Measurements from ENCODE around the gene ZMYND8. TPM values are rescaled to one million over a fixed set of nuclear protein-coding genes. Genes with fewer than 3 reads are reported as not detected.

Gene ZMYND8
- total RNA-seq, 3 donors from 2014 or later (not counting 1 experiment from before 2014, with no cell fraction given) = 57.6 to 72.6 (median 69.8) TPM

- no peak for ATAC-seq
- no peaks in the 10 kb centered on the region for H3K9me3 ChIP-seq (ENCODE audit: control insufficient read depth, insufficient read depth, low read length)
- peaks cover 7% of the 10 kb centered on the region for H3K4me1 ChIP-seq (ENCODE audit: control insufficient read depth, insufficient read depth, low read length)
- Mint-ChIP-seq H3K4me3 (no peak overlapping the region), H3K36me3 (peaks cover 7% of the 10 kb centered on the region), H3K27me3 (ENCODE audit: low read depth in 2 of 2) (no peaks in the 10 kb centered on the region), H3K27ac (peak overlapping the region; percentile 25 to 38), H3K9me3 (no peaks in the 10 kb centered on the region), H3K4me1 (peaks cover 15 to 16% of the 10 kb centered on the region in 2 donors)
- no peaks in the 10 kb centered on the region for H3K27me3 ChIP-seq (ENCODE audit: control insufficient read depth, insufficient read depth, low read length)
- TF ChIP-seq CTCF (IDR thresholded peaks at IDR 0.05) = no peak
- no peak for DNase-seq
- H3K4me3 ChIP-seq (ENCODE audit: low read length) = no peak overlapping the region
- intact Hi-C loops (cut with micrococcal nuclease) = no loop called here
- WGBS (ENCODE audit: insufficient coverage) = 89% methylated on average over 4 of the region's 4 CpGs
- peaks cover 54% of the 10 kb centered on the region for H3K36me3 ChIP-seq (ENCODE audit: control insufficient read depth, insufficient read depth, low read length)
- no peak overlapping the region for H3K27ac ChIP-seq (ENCODE audit: low read length)
These were observed 56.4 kb downstream of the ZMYND8 start for GRCh38 chr20:47300071-47300470.

- 97% methylated on average over 7 of the region's 8 CpGs for WGBS (ENCODE audit: insufficient coverage)
- Histone ChIP-seq H3K4me1 (ENCODE audit: control insufficient read depth, insufficient read depth, low read length) (no peaks in the 10 kb centered on the region), H3K27ac (ENCODE audit: low read length) (no peak overlapping the region), H3K4me3 (ENCODE audit: low read length) (no peak overlapping the region), H3K9me3 (ENCODE audit: control insufficient read depth, insufficient read depth, low read length) (no peaks in the 10 kb centered on the region), H3K36me3 (ENCODE audit: control insufficient read depth, insufficient read depth, low read length) (peaks cover 61% of the 10 kb centered on the region), H3K27me3 (ENCODE audit: control insufficient read depth, insufficient read depth, low read length) (no peaks in the 10 kb centered on the region)
- Mint-ChIP-seq H3K36me3 (peaks cover 7% of the 10 kb centered on the region), H3K4me3 (no peak overlapping the region), H3K27ac (peak overlapping the region in 1 of 2 donors; percentile 30), H3K4me1 (peaks cover 13% of the 10 kb centered on the region in 2 donors), H3K9me3 (no peaks in the 10 kb centered on the region), H3K27me3 (ENCODE audit: low read depth in 2 of 2) (no peaks in the 10 kb centered on the region)
- intact Hi-C loops (cut with micrococcal nuclease) = no loop called here
- DNase-seq = no peak
- no peak for ATAC-seq
- TF ChIP-seq CTCF (IDR thresholded peaks at IDR 0.05) = no peak
These were observed 57.9 kb downstream of the ZMYND8 start for GRCh38 chr20:47298624-47299023.

GRCh38 chr20:47297746-47298145, 58.8 kb downstream of the ZMYND8 start:
- no peak for ATAC-seq
- no peaks in the 10 kb centered on the region for H3K27me3 Mint-ChIP-seq (ENCODE audit: low read depth in 2 of 2)
- H3K4me3 Mint-ChIP-seq = no peak overlapping the region
- no peaks in the 10 kb centered on the region for H3K9me3 Mint-ChIP-seq
- H3K27me3 ChIP-seq (ENCODE audit: control insufficient read depth, insufficient read depth, low read length) = no peaks in the 10 kb centered on the region
- DNase-seq = no peak
- peak overlapping the region in 1 of 2 donors; percentile 30 for H3K27ac Mint-ChIP-seq
- no peak overlapping the region for H3K27ac ChIP-seq (ENCODE audit: low read length)
- H3K36me3 Mint-ChIP-seq = peaks cover 7% of the 10 kb centered on the region
- no peaks in the 10 kb centered on the region for H3K4me1 ChIP-seq (ENCODE audit: control insufficient read depth, insufficient read depth, low read length)
- H3K4me3 ChIP-seq (ENCODE audit: low read length) = no peak overlapping the region
- H3K4me1 Mint-ChIP-seq = peaks cover 9 to 10% of the 10 kb centered on the region in 2 donors
- H3K36me3 ChIP-seq (ENCODE audit: control insufficient read depth, insufficient read depth, low read length) = peaks cover 65% of the 10 kb centered on the region
- WGBS (ENCODE audit: insufficient coverage) = 97% methylated on average over 4 of the region's 4 CpGs
- intact Hi-C loops (cut with micrococcal nuclease) = no loop called here
- H3K9me3 ChIP-seq (ENCODE audit: control insufficient read depth, insufficient read depth, low read length) = no peaks in the 10 kb centered on the region
- no peak for TF ChIP-seq CTCF (IDR thresholded peaks at IDR 0.05)

GRCh38 chr20:47296950-47297349, 59.5 kb downstream of the ZMYND8 start:
- H3K27me3 Mint-ChIP-seq (ENCODE audit: low read depth in 2 of 2) = no peaks in the 10 kb centered on the region
- peak overlapping the region in 1 of 2 donors; percentile 3 for H3K27ac Mint-ChIP-seq
- no peak for TF ChIP-seq CTCF (IDR thresholded peaks at IDR 0.05)
- intact Hi-C loops (cut with micrococcal nuclease) = no loop called here
- H3K4me1 ChIP-seq (ENCODE audit: control insufficient read depth, insufficient read depth, low read length) = no peaks in the 10 kb centered on the region
- ATAC-seq (no peak), DNase-seq (peak in 1 of 2 donors; percentile 29)
- no peaks in the 10 kb centered on the region for H3K9me3 ChIP-seq (ENCODE audit: control insufficient read depth, insufficient read depth, low read length)
- WGBS (ENCODE audit: insufficient coverage) = 95% methylated on average over 6 of the region's 6 CpGs
- no peak overlapping the region for H3K27ac ChIP-seq (ENCODE audit: low read length)
- peaks cover 6 to 7% of the 10 kb centered on the region in 2 donors for H3K4me1 Mint-ChIP-seq
- H3K4me3 Mint-ChIP-seq = no peak overlapping the region
- peaks cover 70% of the 10 kb centered on the region for H3K36me3 ChIP-seq (ENCODE audit: control insufficient read depth, insufficient read depth, low read length)
- no peak overlapping the region for H3K4me3 ChIP-seq (ENCODE audit: low read length)
- peaks cover 12% of the 10 kb centered on the region for H3K36me3 Mint-ChIP-seq
- H3K9me3 Mint-ChIP-seq = no peaks in the 10 kb centered on the region
- H3K27me3 ChIP-seq (ENCODE audit: control insufficient read depth, insufficient read depth, low read length) = no peaks in the 10 kb centered on the region
